Mesenchymal stem cell (in vitro differentiated cells and primary cell): ENCODE results near the gene TRIM46.

Experiments used
- DNase-seq: peaks from one replicate; pipeline ENCODE4 v3.0.0-alpha.2; 2013
- H2AFZ ChIP-seq: one replicate; pipeline ENCODE4 v1.6.1; 2013; ENCODE audit warnings: low read depth, mild to moderate bottlenecking, control low read depth, inconsistent platforms, low read length, moderate library complexity
- H2AK5ac ChIP-seq: 2 replicates; pipeline ENCODE4 v1.6.1; 2013; ENCODE audit warnings: low read length, moderate library complexity, mild to moderate bottlenecking, inconsistent platforms; ENCODE audit not compliant: severe bottlenecking
- H2BK120ac ChIP-seq: one replicate; pipeline ENCODE4 v1.6.1; 2013; ENCODE audit warnings: low read depth, mild to moderate bottlenecking, inconsistent platforms, low read length, moderate library complexity
- H2BK12ac ChIP-seq, 2 experiments: one replicate each; pipeline ENCODE4 v1.6.1; 2013; ENCODE audit warnings: inconsistent platforms in 2 of 2, low read length in 2 of 2, mild to moderate bottlenecking in 2 of 2, moderate library complexity in 2 of 2, control low read depth in 1 of 2
- H2BK15ac ChIP-seq: one replicate; pipeline ENCODE4 v1.6.1; 2013; ENCODE audit warnings: mild to moderate bottlenecking, low read depth, inconsistent platforms; ENCODE audit not compliant: poor library complexity, severe bottlenecking
- H2BK5ac ChIP-seq: 2 replicates; pipeline ENCODE4 v1.6.1; 2013; ENCODE audit warnings: low read depth, mild to moderate bottlenecking, low read length, control low read depth, inconsistent platforms; ENCODE audit not compliant: poor library complexity, severe bottlenecking
- H3K14ac ChIP-seq, 2 experiments: one replicate each; pipeline ENCODE4 v1.6.1; 2013; ENCODE audit warnings: inconsistent platforms in 2 of 2, low read length in 2 of 2, control low read depth in 1 of 2, mild to moderate bottlenecking in 1 of 2, moderate library complexity in 1 of 2
- H3K18ac ChIP-seq, 2 experiments: one replicate each; pipeline ENCODE4 v1.6.1; 2013; ENCODE audit warnings: inconsistent platforms in 2 of 2, low read length in 2 of 2, control low read depth in 1 of 2, low read depth in 1 of 2, mild to moderate bottlenecking in 1 of 2
- H3K23ac ChIP-seq, 2 experiments: one replicate each; pipeline ENCODE4 v1.6.1; 2013; ENCODE audit warnings: inconsistent platforms in 2 of 2, low read length in 2 of 2, mild to moderate bottlenecking in 2 of 2, moderate library complexity in 2 of 2, control low read depth in 1 of 2
- H3K27ac ChIP-seq: 2 replicates; pipeline ENCODE4 v1.5.1; 2013; ENCODE audit warnings: mild to moderate bottlenecking, moderate library complexity, low read length, control low read depth, inconsistent platforms; ENCODE audit not compliant: poor library complexity, severe bottlenecking
- H3K27me3 ChIP-seq, 2 experiments: 2 replicates each; pipeline versions ENCODE4 v1.6.1 to v1.7.0; 2013; ENCODE audit warnings: low read length in 2 of 2, mild to moderate bottlenecking in 2 of 2, moderate library complexity in 2 of 2, control low read depth in 1 of 2, inconsistent platforms in 1 of 2; ENCODE audit not compliant: control insufficient read depth in 1 of 2, insufficient read depth in 1 of 2
- H3K36me3 ChIP-seq, 2 experiments: 2 replicates each; pipeline versions ENCODE4 v1.6.1 to v1.7.0; 2013; ENCODE audit warnings: low read length in 2 of 2, control low read depth in 1 of 2, inconsistent platforms in 1 of 2, low read depth in 1 of 2, mild to moderate bottlenecking in 1 of 2; ENCODE audit not compliant: insufficient read depth in 2 of 2, control insufficient read depth in 1 of 2
- H3K4ac ChIP-seq, 2 experiments: one replicate each; pipeline ENCODE4 v1.6.1; 2013; ENCODE audit warnings: inconsistent platforms in 2 of 2, low read length in 2 of 2, mild to moderate bottlenecking in 2 of 2, moderate library complexity in 2 of 2, control low read depth in 1 of 2, low read depth in 1 of 2
- H3K4me1 ChIP-seq: 2 replicates; pipeline ENCODE4 v1.6.1; 2013; ENCODE audit warnings: low read depth, low read length, control low read depth; ENCODE audit not compliant: control insufficient read depth, insufficient read depth
- H3K4me2 ChIP-seq: 2 replicates; pipeline ENCODE4 v1.6.1; 2013; ENCODE audit warnings: low read length, mild to moderate bottlenecking, inconsistent platforms; ENCODE audit not compliant: poor library complexity, severe bottlenecking
- H3K4me3 ChIP-seq, 2 experiments: 2 replicates each; pipeline versions ENCODE4 v1.5.1 to v1.7.0; 2013; ENCODE audit warnings: low read length in 2 of 2, mild to moderate bottlenecking in 2 of 2, control low read depth in 1 of 2, low read depth in 1 of 2; ENCODE audit not compliant: insufficient read depth in 1 of 2
- H3K79me1 ChIP-seq: replicated peaks from 2 replicates; pipeline ENCODE4 v1.6.1; 2013; ENCODE audit warnings: mild to moderate bottlenecking, control low read depth, low read length, inconsistent platforms; ENCODE audit not compliant: poor library complexity, severe bottlenecking
- H3K9ac ChIP-seq: 2 replicates; pipeline ENCODE4 v1.7.0; 2013; ENCODE audit warnings: mild to moderate bottlenecking, low read length, moderate library complexity
- H3K9me3 ChIP-seq: 2 replicates; pipeline ENCODE4 v1.7.0; 2013; ENCODE audit warnings: mild to moderate bottlenecking, low read length; ENCODE audit not compliant: control insufficient read depth
- H4K8ac ChIP-seq: one replicate; pipeline ENCODE4 v1.6.1; 2013; ENCODE audit warnings: inconsistent platforms, mild to moderate bottlenecking, low read length, moderate library complexity
- H4K91ac ChIP-seq: one replicate; pipeline ENCODE4 v1.6.1; 2013; ENCODE audit warnings: mild to moderate bottlenecking, low read length, inconsistent platforms
- WGBS: methylation state at CpG from one replicate; pipeline ENCODE4 v1.1.7; 2013; ENCODE audit warnings: mixed read lengths; 5-methylcytosine and 5-hydroxymethylcytosine counted together

The TRIM46 gene

GRCh38 chr1:155168456-155169210 is 5.0 kb upstream of the TRIM46 start:
- no peak overlapping the region for H4K8ac ChIP-seq
- H3K23ac ChIP-seq, result no peak overlapping the region
- H2BK12ac ChIP-seq, result no peak overlapping the region
- no peak for DNase-seq
- H2BK5ac ChIP-seq, result no peak overlapping the region
- H3K79me1 ChIP-seq, result peaks cover 9% of the 10 kb centered on the region
- no peak overlapping the region for H2AFZ ChIP-seq
- no peaks in the 10 kb centered on the region for H3K9me3 ChIP-seq
- H3K18ac ChIP-seq, result no peak overlapping the region
- no peak overlapping the region for H3K9ac ChIP-seq
- H3K36me3 ChIP-seq, result peaks cover 23 to 32% of the 10 kb centered on the region in 2 experiments
- H2BK120ac ChIP-seq, result no peak overlapping the region
- H2AK5ac ChIP-seq, result no peak overlapping the region
- H3K4ac ChIP-seq, result no peak overlapping the region
- no peak overlapping the region for H3K27ac ChIP-seq
- peaks cover 16 to 17% of the 10 kb centered on the region in 2 experiments for H3K27me3 ChIP-seq
- H3K4me2 ChIP-seq, result no peak overlapping the region
- H3K4me3 ChIP-seq, result no peak overlapping the region
- H3K4me1 ChIP-seq, result peaks cover 6% of the 10 kb centered on the region
- 95% methylated on average over 10 of the region's 10 CpGs for WGBS
- H4K91ac ChIP-seq, result no peak overlapping the region
- no peak overlapping the region for H3K14ac ChIP-seq
- H2BK15ac ChIP-seq, result no peak overlapping the region

- no peak for DNase-seq
- no peak overlapping the region for H3K27ac ChIP-seq
- no peak overlapping the region for H2BK120ac ChIP-seq
- no peak overlapping the region for H2BK12ac ChIP-seq
- H3K9ac ChIP-seq, result no peak overlapping the region
- no peak overlapping the region for H3K23ac ChIP-seq
- H3K79me1 ChIP-seq, result peaks cover 9% of the 10 kb centered on the region
- no peak overlapping the region for H3K14ac ChIP-seq
- no peak overlapping the region for H4K8ac ChIP-seq
- no peak overlapping the region for H3K18ac ChIP-seq
- H3K9me3 ChIP-seq, result no peaks in the 10 kb centered on the region
- peaks cover 16 to 17% of the 10 kb centered on the region in 2 experiments for H3K27me3 ChIP-seq
- H4K91ac ChIP-seq, result no peak overlapping the region
- H3K36me3 ChIP-seq, result peaks cover 23 to 32% of the 10 kb centered on the region in 2 experiments
- no peak overlapping the region for H2BK5ac ChIP-seq
- WGBS, result 96% methylated on average over 3 of the region's 5 CpGs
- H2BK15ac ChIP-seq, result no peak overlapping the region
- peaks cover 14% of the 10 kb centered on the region for H3K4me1 ChIP-seq
- no peak overlapping the region for H3K4me2 ChIP-seq
- no peak overlapping the region for H3K4me3 ChIP-seq
- no peak overlapping the region for H3K4ac ChIP-seq
- H2AK5ac ChIP-seq, result no peak overlapping the region
- no peak overlapping the region for H2AFZ ChIP-seq
Measured at GRCh38 chr1:155169541-155169940, 4.1 kb upstream of the TRIM46 start.

GRCh38 chr1:155170101-155170785 is 3.4 kb upstream of the TRIM46 start:
- H3K4me3 ChIP-seq, result no peak overlapping the region
- peaks cover 9% of the 10 kb centered on the region for H3K79me1 ChIP-seq
- H3K14ac ChIP-seq, result no peak overlapping the region
- no peak overlapping the region for H2BK15ac ChIP-seq
- H3K4me2 ChIP-seq, result no peak overlapping the region
- no peak overlapping the region for H4K8ac ChIP-seq
- H2AFZ ChIP-seq, result no peak overlapping the region
- no peak overlapping the region for H3K9ac ChIP-seq
- H3K36me3 ChIP-seq, result peaks cover 23 to 32% of the 10 kb centered on the region in 2 experiments
- no peak overlapping the region for H2AK5ac ChIP-seq
- H2BK12ac ChIP-seq, result no peak overlapping the region
- peaks cover 16 to 17% of the 10 kb centered on the region in 2 experiments for H3K27me3 ChIP-seq
- H2BK120ac ChIP-seq, result no peak overlapping the region
- WGBS, result 100% methylated on average over 1 of the region's 2 CpGs
- H2BK5ac ChIP-seq, result no peak overlapping the region
- no peaks in the 10 kb centered on the region for H3K9me3 ChIP-seq
- no peak overlapping the region for H4K91ac ChIP-seq
- no peak overlapping the region for H3K27ac ChIP-seq
- H3K23ac ChIP-seq, result no peak overlapping the region
- H3K18ac ChIP-seq, result no peak overlapping the region
- H3K4ac ChIP-seq, result no peak overlapping the region
- DNase-seq, result no peak
- peaks cover 21% of the 10 kb centered on the region for H3K4me1 ChIP-seq

- WGBS, result 98% methylated on average over 7 of the region's 7 CpGs
- Histone ChIP-seq H2BK15ac (no peak overlapping the region), H3K14ac (no peak overlapping the region), H3K27ac (no peak overlapping the region), H4K8ac (no peak overlapping the region), H3K4me1 (peaks cover 23% of the 10 kb centered on the region), H4K91ac (no peak overlapping the region), H2BK120ac (no peak overlapping the region), H3K79me1 (peaks cover 9% of the 10 kb centered on the region), H3K4me2 (no peak overlapping the region), H2AK5ac (no peak overlapping the region), H3K4ac (no peak overlapping the region), H2BK12ac (no peak overlapping the region), H3K36me3 (peaks cover 24 to 32% of the 10 kb centered on the region in 2 experiments), H2BK5ac (no peak overlapping the region), H3K23ac (no peak overlapping the region), H3K9ac (no peak overlapping the region), H3K9me3 (no peaks in the 10 kb centered on the region), H3K27me3 (peaks cover 13 to 16% of the 10 kb centered on the region in 2 experiments), H3K4me3 (no peak overlapping the region), H3K18ac (no peak overlapping the region), H2AFZ (no peak overlapping the region)
- no peak for DNase-seq
Measured at GRCh38 chr1:155170806-155171205, 2.8 kb upstream of the TRIM46 start.
